HG03432 (cell line): ENCODE measurements around the gene CCDC51.

Experiments used
- ATAC-seq: cut with Tn5 transposase; IDR thresholded peaks from one replicate; pipeline ENCODE4 v1.9.1; 2021; ENCODE audit warnings: mild to moderate bottlenecking, moderate library complexity; ENCODE audit not compliant: unreplicated experiment

The CCDC51 gene

DNA sequence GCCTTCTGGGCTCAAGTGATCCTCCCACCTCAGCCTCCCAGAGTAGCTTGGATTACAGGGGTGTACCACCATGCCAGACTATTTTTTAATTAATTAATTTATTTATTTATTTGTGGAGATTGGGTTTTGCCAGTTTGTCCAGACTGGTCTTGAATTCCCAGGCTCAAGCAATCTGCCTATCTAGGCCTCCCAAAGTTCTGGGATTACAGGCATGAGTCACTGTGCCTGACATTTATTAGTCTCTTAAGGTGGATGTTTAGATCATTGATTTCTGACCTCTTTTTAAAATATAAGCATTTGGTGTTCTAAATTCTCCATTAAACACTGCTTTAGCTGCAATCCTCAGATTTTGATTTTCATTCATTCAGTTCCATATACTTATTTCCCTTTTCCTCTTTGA, 52.3 kb downstream of the CCDC51 start:
- ATAC-seq, result no peak
